ENCODE results near the gene HTR4.
"Not testable (repeated sequence)": the region's sequence is repeated elsewhere in the genome, so short reads cannot be mapped to it uniquely, and the experiment has no call there.

HTR4 gene

DNA sequence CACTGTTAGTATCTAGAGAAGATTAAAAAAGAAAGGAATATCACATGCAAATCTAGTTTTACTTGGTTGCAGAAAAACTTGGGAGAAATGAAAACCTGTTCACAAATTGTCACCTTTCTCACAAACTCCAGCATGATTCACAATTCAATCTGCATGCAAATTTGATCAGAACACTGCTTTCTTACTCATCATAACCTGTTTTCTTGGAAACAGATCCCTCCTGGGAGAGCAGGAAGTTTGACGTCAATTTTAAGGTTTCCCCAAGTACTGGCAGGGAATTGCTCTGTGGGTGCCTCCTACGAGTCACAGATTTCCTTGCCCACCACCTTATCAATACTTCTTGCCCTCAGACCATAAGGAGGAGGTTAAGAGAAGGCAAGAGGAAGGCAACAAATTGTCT is 30.2 kb upstream of the HTR4 start:
- H3K36me3 ChIP-seq (replicated peaks; ENCODE audit: low read depth, low read length): no peaks in the 10 kb centered on the region
- no peak overlapping the region for H3K9ac ChIP-seq (ENCODE audit: low read length)
- H3K9me3 ChIP-seq (ENCODE audit: insufficient read depth, low read length): no peaks in the 10 kb centered on the region
- TF ChIP-seq, protein P1, sequence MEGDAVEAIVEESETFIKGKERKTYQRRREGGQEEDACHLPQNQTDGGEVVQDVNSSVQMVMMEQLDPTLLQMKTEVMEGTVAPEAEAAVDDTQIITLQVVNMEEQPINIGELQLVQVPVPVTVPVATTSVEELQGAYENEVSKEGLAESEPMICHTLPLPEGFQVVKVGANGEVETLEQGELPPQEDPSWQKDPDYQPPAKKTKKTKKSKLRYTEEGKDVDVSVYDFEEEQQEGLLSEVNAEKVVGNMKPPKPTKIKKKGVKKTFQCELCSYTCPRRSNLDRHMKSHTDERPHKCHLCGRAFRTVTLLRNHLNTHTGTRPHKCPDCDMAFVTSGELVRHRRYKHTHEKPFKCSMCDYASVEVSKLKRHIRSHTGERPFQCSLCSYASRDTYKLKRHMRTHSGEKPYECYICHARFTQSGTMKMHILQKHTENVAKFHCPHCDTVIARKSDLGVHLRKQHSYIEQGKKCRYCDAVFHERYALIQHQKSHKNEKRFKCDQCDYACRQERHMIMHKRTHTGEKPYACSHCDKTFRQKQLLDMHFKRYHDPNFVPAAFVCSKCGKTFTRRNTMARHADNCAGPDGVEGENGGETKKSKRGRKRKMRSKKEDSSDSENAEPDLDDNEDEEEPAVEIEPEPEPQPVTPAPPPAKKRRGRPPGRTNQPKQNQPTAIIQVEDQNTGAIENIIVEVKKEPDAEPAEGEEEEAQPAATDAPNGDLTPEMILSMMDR (IDR thresholded peaks at IDR 0.05; ENCODE audit: low read depth, low read length): no peak
- no peak for TF ChIP-seq EZH2phosphoT487 (IDR thresholded peaks at IDR 0.05; ENCODE audit: low read depth)
- H3K4me1 ChIP-seq (ENCODE audit: low read length): no peaks in the 10 kb centered on the region; the same call in 1 of the 2 replicates
- H3K4me2 ChIP-seq (ENCODE audit: low read length): no peak overlapping the region
- H2AFZ ChIP-seq (ENCODE audit: low read depth, low read length): no peak overlapping the region
- no peaks in the 10 kb centered on the region for H3K79me2 ChIP-seq (ENCODE audit: low read length)
- no peaks in the 10 kb centered on the region for H4K20me1 ChIP-seq (ENCODE audit: insufficient read depth, low read length)
- no peaks in the 10 kb centered on the region for H3K27me3 ChIP-seq (ENCODE audit: low read depth, low read length)
- H3K4me3 ChIP-seq (ENCODE audit: low read length): no peak overlapping the region
- no peak overlapping the region for H3K27ac ChIP-seq (ENCODE audit: low read length)

DNA sequence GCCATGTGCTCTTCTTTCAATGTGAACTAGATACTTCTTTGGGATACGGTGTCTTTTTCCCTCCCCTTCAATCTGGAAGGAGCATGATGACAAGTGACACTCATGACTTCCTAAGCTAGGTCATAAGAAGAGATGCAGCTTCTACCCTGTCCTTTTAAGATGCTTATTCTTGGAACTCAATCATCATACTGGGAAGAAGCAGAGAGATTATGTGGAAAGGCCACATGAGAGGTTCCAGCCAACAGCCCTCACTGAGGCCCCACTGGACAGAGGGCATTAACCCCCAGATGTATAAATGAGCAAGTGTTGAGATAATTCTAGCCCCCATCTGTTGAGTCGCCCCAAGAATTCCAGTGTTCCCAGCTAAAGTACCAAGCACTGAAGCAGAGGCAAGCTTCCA is 29.3 kb upstream of the HTR4 start:
- no peaks in the 10 kb centered on the region for H3K27me3 ChIP-seq (ENCODE audit: low read depth, low read length)
- H3K79me2 ChIP-seq (ENCODE audit: low read length): no peaks in the 10 kb centered on the region
- no peaks in the 10 kb centered on the region for H3K9me3 ChIP-seq (ENCODE audit: insufficient read depth, low read length)
- H3K4me2 ChIP-seq (ENCODE audit: low read length): no peak overlapping the region
- no peaks in the 10 kb centered on the region; the same call in 1 of the 2 replicates for H3K4me1 ChIP-seq (ENCODE audit: low read length)
- H4K20me1 ChIP-seq (ENCODE audit: insufficient read depth, low read length): no peaks in the 10 kb centered on the region
- no peaks in the 10 kb centered on the region for H3K36me3 ChIP-seq (replicated peaks; ENCODE audit: low read depth, low read length)
- TF ChIP-seq, protein P1 (IDR thresholded peaks at IDR 0.05; ENCODE audit: low read depth, low read length): no peak
- no peak for TF ChIP-seq EZH2phosphoT487 (IDR thresholded peaks at IDR 0.05; ENCODE audit: low read depth)
- H2AFZ ChIP-seq (ENCODE audit: low read depth, low read length): no peak overlapping the region
- H3K27ac ChIP-seq (ENCODE audit: low read length): no peak overlapping the region
- H3K9ac ChIP-seq (ENCODE audit: low read length): no peak overlapping the region
- no peak overlapping the region for H3K4me3 ChIP-seq (ENCODE audit: low read length)

DNA sequence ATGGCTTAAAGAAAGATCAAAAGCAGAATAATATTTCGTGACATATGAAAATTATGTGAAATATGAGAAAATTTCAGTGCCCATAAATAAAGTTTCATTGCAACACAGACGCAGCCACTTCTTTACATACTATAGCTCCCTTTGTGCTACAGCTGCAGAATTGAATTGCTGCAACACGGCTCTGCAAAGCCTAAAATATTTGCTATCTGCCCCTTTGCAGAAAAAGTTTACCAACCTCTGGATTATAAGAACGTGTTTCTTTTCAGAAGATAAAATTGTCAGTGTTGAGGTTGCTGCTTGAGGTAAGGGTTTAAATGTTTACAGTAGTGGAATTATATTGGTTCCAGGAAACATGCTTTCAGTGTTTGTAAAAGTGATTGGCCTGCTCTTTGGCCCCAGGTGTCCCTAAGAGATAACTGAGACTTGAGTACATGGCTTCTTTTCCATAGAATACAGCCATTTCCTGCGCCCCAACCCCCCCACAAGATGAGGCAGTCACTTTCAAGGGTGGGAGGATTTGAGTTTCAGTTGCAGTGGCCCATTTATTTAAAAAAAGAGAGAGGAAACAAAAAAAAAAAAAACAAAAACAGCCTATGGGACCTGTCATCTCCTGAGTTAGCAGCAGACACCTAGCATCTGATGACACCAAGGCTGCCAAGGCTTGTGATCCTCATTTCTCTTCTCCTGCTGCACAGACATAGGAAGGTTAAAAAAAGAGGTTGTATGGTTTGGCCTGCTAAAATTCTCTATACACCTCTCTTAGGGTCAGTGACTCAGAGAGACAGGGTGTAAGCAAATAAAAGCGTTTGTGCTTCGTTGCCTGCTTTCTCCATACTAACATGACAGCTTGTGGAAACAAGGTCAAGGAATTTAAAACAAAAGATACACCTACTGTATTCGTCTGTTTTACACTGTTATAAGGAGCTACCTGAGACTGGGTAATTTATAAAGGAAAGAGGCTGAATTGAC is 28.0 kb upstream of the HTR4 start:
- Histone ChIP-seq H3K4me3 (ENCODE audit: low read length) (no peak overlapping the region), H4K20me1 (ENCODE audit: insufficient read depth, low read length) (no peaks in the 10 kb centered on the region), H3K27me3 (ENCODE audit: low read depth, low read length) (no peaks in the 10 kb centered on the region), H3K79me2 (ENCODE audit: low read length) (no peaks in the 10 kb centered on the region), H3K4me1 (ENCODE audit: low read length) (no peaks in the 10 kb centered on the region; the same call in 1 of the 2 replicates), H3K27ac (ENCODE audit: low read length) (no peak overlapping the region), H3K36me3 (replicated peaks; ENCODE audit: low read depth, low read length) (no peaks in the 10 kb centered on the region), H2AFZ (ENCODE audit: low read depth, low read length) (no peak overlapping the region), H3K9ac (ENCODE audit: low read length) (no peak overlapping the region), H3K9me3 (ENCODE audit: insufficient read depth, low read length) (no peaks in the 10 kb centered on the region), H3K4me2 (ENCODE audit: low read length) (no peak overlapping the region)
- no peak for TF ChIP-seq EZH2phosphoT487 (IDR thresholded peaks at IDR 0.05; ENCODE audit: low read depth)
- TF ChIP-seq, protein P1 (IDR thresholded peaks at IDR 0.05; ENCODE audit: low read depth, low read length): no peak

DNA sequence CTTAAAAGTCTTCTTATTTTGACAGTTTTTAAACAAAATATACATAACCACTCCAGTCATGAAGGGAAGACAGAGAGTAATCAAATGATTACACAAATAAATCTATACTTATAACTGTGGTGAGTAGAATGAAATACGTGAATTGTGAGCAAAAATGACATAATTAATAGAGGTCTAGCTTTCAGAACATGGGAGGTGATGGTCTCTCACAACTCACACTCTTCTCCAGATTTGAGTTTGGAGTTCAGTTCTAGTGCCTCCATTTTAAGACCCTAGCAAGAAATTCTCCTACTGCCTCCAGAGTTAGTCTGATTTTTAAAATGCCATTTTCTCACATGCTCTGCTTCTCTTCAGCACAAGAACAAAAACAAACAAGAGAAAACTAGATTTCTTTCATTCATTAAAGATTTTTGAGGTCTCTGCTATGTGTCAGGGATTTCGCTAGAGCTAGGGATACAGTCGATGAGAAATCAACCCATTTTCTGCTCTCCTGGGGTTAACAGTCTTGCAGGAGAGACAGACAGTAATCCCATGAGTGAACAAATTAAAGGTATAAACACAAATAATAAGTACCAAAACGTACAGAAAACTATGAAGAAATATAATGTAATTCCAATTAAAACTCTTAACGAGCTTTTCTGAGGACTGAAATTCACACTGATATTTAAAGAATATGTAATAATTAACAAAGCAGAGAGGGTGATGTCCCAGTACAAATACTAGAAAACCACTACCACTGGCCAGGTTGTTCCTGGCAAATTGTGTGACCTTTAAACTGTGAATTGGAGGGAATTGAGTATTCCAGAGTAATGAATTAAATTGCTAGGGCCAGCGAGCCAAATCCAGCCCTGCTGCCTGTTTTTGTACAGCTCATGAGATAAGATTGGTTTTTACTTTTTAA is 27.1 kb upstream of the HTR4 start:
- Histone ChIP-seq H3K4me1 (ENCODE audit: low read length) (no peaks in the 10 kb centered on the region; the same call in 1 of the 2 replicates), H3K27ac (ENCODE audit: low read length) (no peak overlapping the region), H3K79me2 (ENCODE audit: low read length) (no peaks in the 10 kb centered on the region), H3K9ac (ENCODE audit: low read length) (no peak overlapping the region), H2AFZ (ENCODE audit: low read depth, low read length) (no peak overlapping the region), H3K9me3 (ENCODE audit: insufficient read depth, low read length) (no peaks in the 10 kb centered on the region), H3K27me3 (ENCODE audit: low read depth, low read length) (no peaks in the 10 kb centered on the region), H3K4me2 (ENCODE audit: low read length) (no peak overlapping the region), H3K36me3 (replicated peaks; ENCODE audit: low read depth, low read length) (no peaks in the 10 kb centered on the region), H4K20me1 (ENCODE audit: insufficient read depth, low read length) (no peaks in the 10 kb centered on the region), H3K4me3 (ENCODE audit: low read length) (no peak overlapping the region)
- TF ChIP-seq, protein P1 (IDR thresholded peaks at IDR 0.05; ENCODE audit: low read depth, low read length): no peak
- TF ChIP-seq EZH2phosphoT487 (IDR thresholded peaks at IDR 0.05; ENCODE audit: low read depth): no peak

DNA sequence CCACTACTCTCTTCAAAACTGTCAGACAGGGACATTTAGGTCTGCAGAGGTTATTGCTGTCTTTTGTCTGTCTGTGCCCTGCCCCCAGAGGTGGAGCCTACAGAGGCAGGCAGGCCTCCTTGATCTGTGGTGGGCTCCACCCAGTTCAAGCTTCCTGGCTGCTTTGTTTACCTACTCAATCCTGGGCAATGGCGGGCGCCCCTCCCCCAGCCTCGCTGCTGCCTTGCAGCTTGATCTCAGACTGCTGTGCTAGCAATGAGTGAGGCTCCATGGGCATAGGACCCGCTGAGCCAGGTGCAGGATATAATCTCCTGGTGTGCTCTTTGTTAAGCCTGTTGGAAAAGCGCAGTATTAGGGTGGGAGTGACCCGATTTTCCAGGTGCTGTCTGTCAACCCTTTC is 19.4 kb upstream of the HTR4 start:
- not testable (repeated sequence) for H3K36me3 ChIP-seq (replicated peaks; ENCODE audit: low read depth, low read length); H3K79me2 ChIP-seq (ENCODE audit: low read length); H4K20me1 ChIP-seq (ENCODE audit: insufficient read depth, low read length); H3K4me3 ChIP-seq (ENCODE audit: low read length); H3K4me2 ChIP-seq (ENCODE audit: low read length); H3K27ac ChIP-seq (ENCODE audit: low read length); H3K4me1 ChIP-seq (ENCODE audit: low read length); H2AFZ ChIP-seq (ENCODE audit: low read depth, low read length); H3K9me3 ChIP-seq (ENCODE audit: insufficient read depth, low read length); H3K9ac ChIP-seq (ENCODE audit: low read length); H3K27me3 ChIP-seq (ENCODE audit: low read depth, low read length)
